ENCODE measurements around the gene TBC1D3B. TPM values are rescaled to one million over a fixed set of nuclear protein-coding genes. Genes with fewer than 3 reads are reported as not detected.

Gene TBC1D3B
- total RNA-seq, 2 donors from 2014 or later = 9.2 to 10.7 TPM

DNA sequence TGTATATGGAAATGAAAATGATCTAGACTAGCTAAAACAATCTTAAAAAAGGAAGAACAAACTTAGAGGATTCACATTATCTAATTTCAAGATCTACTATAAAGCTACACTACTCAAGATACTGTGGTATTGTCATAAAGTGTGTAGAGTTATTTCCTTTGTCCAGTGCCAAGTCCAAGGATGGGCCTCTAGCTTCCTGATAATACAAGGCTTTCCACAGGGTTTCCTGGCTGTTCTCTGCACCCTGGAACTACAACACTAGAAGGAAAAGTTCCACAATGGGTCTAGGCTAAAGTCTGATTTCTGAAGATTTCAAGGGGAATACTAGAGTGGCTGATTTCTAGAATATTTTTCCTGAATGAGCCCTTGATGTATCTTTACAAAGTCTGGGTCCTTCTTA lies 34.2 kb downstream of the TBC1D3B start:
- Mint-ChIP-seq H3K4me1 (ENCODE audit: low read depth in 2 of 2) (peaks cover 46 to 57% of the 10 kb centered on the region in 2 donors), H3K27me3 (no peaks in the 10 kb centered on the region), H3K4me3 (no peak overlapping the region), H3K27ac (peak overlapping the region in 1 of 2 donors; percentile 1), H3K36me3 (peaks cover 6% of the 10 kb centered on the region), H3K9me3 (peaks cover 6% of the 10 kb centered on the region)
- ATAC-seq (no peak), DNase-seq (ENCODE audit: low spot score) (no peak)

DNA sequence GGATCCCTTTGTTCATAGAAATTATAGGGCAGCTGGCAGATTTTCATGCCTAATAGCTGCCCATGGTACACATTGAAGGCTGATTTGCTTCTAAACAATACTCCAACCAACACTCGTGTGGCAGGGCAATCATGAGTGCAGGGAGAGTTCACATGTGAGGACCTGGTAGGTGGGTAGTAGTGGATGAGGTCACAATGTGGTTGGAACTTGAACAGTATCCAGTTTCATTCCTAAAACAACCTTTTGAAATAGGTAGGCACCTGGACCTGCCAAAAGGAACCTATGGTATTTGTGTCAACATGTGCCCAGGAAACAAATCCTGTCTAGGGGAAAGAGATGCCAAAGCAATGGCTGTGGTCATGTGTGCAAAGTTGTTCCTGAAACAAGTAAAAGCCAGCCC lies 40.0 kb downstream of the TBC1D3B start:
- peak overlapping the region in 1 of 2 donors; percentile 17 for H3K27ac Mint-ChIP-seq
- DNase-seq (ENCODE audit: low spot score) (no peak), ATAC-seq (no peak)
- H3K4me1 Mint-ChIP-seq (ENCODE audit: low read depth in 2 of 2) = peaks cover 36 to 44% of the 10 kb centered on the region in 2 donors
- H3K4me3 Mint-ChIP-seq = no peak overlapping the region
- no peaks in the 10 kb centered on the region for H3K27me3 Mint-ChIP-seq
- H3K9me3 Mint-ChIP-seq = peaks cover 10% of the 10 kb centered on the region
- H3K36me3 Mint-ChIP-seq = peaks cover 18% of the 10 kb centered on the region

DNA sequence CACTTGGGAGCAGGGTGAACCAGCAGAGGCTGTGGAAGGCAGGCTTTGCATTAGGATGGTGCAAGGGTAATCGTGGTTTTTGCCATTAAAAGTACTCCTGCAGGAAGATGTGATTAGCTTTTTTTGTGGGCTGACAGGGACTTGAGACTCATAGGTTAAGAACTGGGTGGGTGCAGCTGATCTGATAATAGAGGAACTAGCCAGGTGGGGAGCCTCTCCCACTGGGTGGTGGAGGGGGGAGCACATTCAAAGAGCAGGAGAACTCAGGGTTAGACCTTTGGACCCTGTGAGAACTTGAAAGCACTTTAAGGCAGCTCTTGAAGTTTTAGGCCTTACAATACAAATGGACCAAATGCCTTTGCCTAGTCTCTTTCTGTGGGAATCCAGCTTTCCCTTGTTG lies 40.4 kb downstream of the TBC1D3B start:
- H3K27ac Mint-ChIP-seq = peak overlapping the region in 1 of 2 donors; percentile 8
- H3K4me3 Mint-ChIP-seq = no peak overlapping the region
- DNase-seq (ENCODE audit: low spot score) (no peak), ATAC-seq (no peak)
- no peaks in the 10 kb centered on the region for H3K27me3 Mint-ChIP-seq
- H3K4me1 Mint-ChIP-seq (ENCODE audit: low read depth in 2 of 2) = peaks cover 32 to 43% of the 10 kb centered on the region in 2 donors
- H3K9me3 Mint-ChIP-seq = peaks cover 10% of the 10 kb centered on the region
- peaks cover 18% of the 10 kb centered on the region for H3K36me3 Mint-ChIP-seq

DNA sequence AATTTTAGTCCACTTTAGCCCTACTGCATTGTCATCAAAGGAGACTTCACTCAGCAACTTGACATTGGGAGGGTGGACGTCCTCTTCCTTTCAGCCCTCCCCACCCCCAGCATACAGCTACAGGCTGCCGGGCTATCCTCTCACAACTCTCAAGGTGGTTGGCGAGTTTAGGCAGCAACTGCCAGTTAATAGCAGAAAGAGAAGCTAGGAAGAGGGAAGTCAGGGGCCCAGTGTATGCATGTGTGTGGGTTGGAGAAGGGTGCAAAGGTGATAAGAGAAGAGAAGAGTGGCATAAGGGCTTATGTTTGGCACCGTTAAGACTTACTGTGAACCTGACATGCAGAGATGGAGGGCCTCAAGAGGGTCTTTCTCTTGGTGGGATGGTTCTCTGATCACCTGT lies 41.0 kb downstream of the TBC1D3B start:
- peaks cover 31 to 40% of the 10 kb centered on the region in 2 donors for H3K4me1 Mint-ChIP-seq (ENCODE audit: low read depth in 2 of 2)
- H3K27ac Mint-ChIP-seq = peak overlapping the region in 1 of 2 donors; percentile 8
- no peaks in the 10 kb centered on the region for H3K27me3 Mint-ChIP-seq
- H3K9me3 Mint-ChIP-seq = peaks cover 10% of the 10 kb centered on the region
- H3K4me3 Mint-ChIP-seq = no peak overlapping the region
- no peak for DNase-seq (ENCODE audit: low spot score)
- ATAC-seq = no peak
- H3K36me3 Mint-ChIP-seq = peaks cover 18% of the 10 kb centered on the region

DNA sequence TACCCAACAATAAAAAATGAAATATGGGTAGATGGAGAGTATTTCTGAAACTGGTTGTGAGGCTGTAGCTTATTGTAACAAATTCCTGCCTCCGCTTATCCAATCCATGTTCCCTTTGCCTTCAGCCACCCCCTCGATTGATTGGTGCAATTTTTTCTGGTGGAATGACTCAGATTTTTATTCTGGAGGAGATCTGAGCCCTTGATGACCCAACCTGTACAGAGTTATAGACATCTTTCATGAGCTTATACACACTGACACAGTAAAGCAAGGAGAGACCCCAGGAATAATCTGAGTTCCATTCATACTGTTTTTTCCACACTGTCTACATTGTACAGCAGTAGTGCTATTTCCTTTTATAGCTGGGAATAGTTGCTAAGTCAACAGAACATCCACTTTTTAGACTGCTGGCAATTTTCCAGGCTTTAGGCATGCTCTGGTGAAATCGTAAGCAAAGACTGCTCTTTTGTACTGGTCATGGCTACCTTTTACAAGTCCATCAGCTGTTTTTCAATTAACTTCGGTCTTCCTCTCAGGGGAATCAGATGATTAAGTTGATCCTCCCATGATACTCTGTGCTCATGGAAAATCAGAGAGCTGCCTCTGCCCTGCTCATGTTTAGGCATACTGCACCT lies 42.7 kb downstream of the TBC1D3B start:
- Mint-ChIP-seq H3K4me1 (ENCODE audit: low read depth in 2 of 2) (peaks cover 39 to 58% of the 10 kb centered on the region in 2 donors), H3K4me3 (no peak overlapping the region), H3K36me3 (peaks cover 23% of the 10 kb centered on the region), H3K27me3 (no peaks in the 10 kb centered on the region), H3K27ac (no peak overlapping the region), H3K9me3 (peaks cover 10% of the 10 kb centered on the region)
- DNase-seq (ENCODE audit: low spot score) (no peak), ATAC-seq (no peak)

DNA sequence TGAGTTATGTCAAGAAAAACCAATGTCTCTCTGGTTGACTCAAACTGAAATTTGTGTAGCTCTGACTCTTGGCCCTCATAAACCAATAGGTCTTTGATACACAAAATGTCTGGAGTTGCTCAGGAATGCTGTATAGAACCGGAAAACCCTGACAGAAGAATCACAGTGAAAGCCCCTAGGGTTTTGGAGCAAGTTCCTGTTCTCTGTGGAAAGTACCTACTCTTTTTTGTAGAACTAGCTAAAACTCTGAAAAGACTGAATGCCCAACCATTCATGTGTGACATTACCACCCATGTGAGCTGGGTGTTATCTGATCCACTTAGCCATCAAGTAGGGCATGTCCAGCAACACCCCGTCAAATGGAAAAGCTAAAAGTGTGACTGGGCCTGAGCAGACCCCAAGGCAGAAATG lies 44.0 kb downstream of the TBC1D3B start:
- peaks cover 20% of the 10 kb centered on the region for H3K36me3 Mint-ChIP-seq
- H3K4me1 Mint-ChIP-seq (ENCODE audit: low read depth in 2 of 2) = peaks cover 42 to 59% of the 10 kb centered on the region in 2 donors
- no peak overlapping the region for H3K4me3 Mint-ChIP-seq
- H3K9me3 Mint-ChIP-seq = peaks cover 5% of the 10 kb centered on the region
- no peaks in the 10 kb centered on the region for H3K27me3 Mint-ChIP-seq
- H3K27ac Mint-ChIP-seq = peak overlapping the region in 1 of 2 donors; percentile 17
- DNase-seq (ENCODE audit: low spot score) (no peak), ATAC-seq (peak in 1 of 2 donors; percentile 33)

DNA sequence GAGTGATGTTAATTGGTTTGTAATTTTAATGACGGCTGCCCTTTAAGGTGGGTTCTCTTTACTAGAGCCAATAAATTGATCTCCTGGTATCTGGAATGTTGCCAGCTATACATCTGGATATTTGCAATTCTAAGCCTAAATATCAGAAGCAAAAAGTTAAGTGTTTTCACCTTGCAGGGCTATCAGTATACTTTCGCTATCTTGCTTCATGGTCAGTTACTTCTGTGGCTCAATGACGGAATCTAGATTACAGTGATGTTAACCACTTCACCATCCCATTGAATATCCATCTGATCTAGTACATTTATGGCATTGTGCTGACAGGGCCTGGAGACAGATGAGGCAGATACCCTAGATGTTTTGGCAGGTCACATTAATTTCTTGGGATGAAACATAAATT lies 44.5 kb downstream of the TBC1D3B start:
- peaks cover 19% of the 10 kb centered on the region for H3K36me3 Mint-ChIP-seq

DNA sequence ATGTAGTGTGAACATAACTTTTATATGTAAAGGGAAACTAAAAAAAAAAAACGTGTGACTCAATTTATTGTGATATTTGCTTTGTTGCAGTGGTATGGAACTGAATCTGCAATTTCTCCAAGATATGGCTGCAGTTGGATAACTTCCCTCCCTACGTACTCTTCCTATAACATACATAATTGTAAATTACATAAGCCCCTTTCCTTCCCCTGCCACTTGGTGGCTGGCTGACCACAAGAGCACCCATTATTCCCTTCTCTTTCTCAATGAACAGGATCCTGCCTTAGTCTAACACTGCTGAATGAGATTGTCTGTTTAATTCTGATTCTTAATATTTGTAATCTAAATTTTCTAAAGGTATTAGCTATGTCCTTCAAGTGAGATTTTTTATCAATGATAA lies 45.0 kb downstream of the TBC1D3B start:
- H3K27ac Mint-ChIP-seq = peak overlapping the region in 1 of 2 donors; percentile 17
- no peak for ATAC-seq

More for the DNA sequence above, 44.5 kb downstream of the TBC1D3B start:
- Mint-ChIP-seq H3K4me1 (ENCODE audit: low read depth in 2 of 2) (peaks cover 44 to 59% of the 10 kb centered on the region in 2 donors), H3K27me3 (no peaks in the 10 kb centered on the region), H3K27ac (peak overlapping the region in 1 of 2 donors; percentile 17), H3K9me3 (peaks cover 1% of the 10 kb centered on the region), H3K4me3 (no peak overlapping the region)
- ATAC-seq (no peak), DNase-seq (ENCODE audit: low spot score) (no peak)

DNA sequence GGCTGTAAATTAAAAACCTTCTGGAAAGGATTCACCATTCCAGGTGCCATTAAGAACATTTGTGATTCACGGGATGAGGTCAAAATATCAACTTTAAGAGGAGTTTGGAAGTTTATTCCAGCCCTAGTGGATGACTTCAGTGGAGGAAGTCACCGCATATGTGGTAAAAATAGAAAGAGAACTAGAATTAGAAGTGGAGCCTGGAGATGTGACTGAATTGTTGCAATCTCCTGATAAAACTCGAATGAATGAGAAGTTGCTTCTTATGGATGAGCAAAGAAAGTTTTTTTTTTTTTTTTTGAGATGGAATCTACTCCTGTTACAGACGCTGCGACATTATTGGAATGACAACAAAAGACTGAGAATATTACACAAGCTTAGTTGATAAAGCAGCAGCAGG lies 46.1 kb downstream of the TBC1D3B start:
- Mint-ChIP-seq H3K27ac (no peak overlapping the region), H3K9me3 (peaks cover 7% of the 10 kb centered on the region), H3K4me1 (ENCODE audit: low read depth in 2 of 2) (peaks cover 48 to 67% of the 10 kb centered on the region in 2 donors), H3K36me3 (peaks cover 25% of the 10 kb centered on the region), H3K4me3 (no peak overlapping the region), H3K27me3 (no peaks in the 10 kb centered on the region)
- no peak for DNase-seq (ENCODE audit: low spot score)
- no peak for ATAC-seq

More for the DNA sequence above, 45.0 kb downstream of the TBC1D3B start:
- no peak for DNase-seq (ENCODE audit: low spot score)
- H3K4me1 Mint-ChIP-seq (ENCODE audit: low read depth in 2 of 2) = peaks cover 47 to 62% of the 10 kb centered on the region in 2 donors
- H3K36me3 Mint-ChIP-seq = peaks cover 21% of the 10 kb centered on the region
- H3K27me3 Mint-ChIP-seq = no peaks in the 10 kb centered on the region
- no peak overlapping the region for H3K4me3 Mint-ChIP-seq
- no peaks in the 10 kb centered on the region for H3K9me3 Mint-ChIP-seq

DNA sequence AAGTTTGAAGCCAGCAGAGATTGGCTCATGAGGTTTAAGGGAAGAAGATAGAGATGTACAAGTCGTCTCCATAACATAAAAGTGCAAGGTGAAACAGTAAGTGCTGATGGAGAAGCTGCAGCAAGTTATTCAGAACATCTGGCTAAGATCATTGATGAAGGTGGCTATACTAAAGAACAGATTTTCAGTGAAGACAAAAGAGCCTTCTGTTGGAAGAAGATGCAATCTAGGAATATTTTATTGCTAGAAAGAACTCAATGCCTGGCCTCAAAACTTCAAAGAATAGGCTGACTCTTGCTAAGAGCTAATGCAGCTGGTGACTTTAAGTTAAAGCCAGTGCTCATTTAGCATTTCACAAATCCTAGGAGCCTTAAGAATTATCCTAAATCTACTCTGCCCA lies 46.8 kb downstream of the TBC1D3B start:
- H3K4me1 Mint-ChIP-seq (ENCODE audit: low read depth in 2 of 2) = peaks cover 48 to 67% of the 10 kb centered on the region in 2 donors
- ATAC-seq = no peak
- H3K36me3 Mint-ChIP-seq = peaks cover 26% of the 10 kb centered on the region

DNA sequence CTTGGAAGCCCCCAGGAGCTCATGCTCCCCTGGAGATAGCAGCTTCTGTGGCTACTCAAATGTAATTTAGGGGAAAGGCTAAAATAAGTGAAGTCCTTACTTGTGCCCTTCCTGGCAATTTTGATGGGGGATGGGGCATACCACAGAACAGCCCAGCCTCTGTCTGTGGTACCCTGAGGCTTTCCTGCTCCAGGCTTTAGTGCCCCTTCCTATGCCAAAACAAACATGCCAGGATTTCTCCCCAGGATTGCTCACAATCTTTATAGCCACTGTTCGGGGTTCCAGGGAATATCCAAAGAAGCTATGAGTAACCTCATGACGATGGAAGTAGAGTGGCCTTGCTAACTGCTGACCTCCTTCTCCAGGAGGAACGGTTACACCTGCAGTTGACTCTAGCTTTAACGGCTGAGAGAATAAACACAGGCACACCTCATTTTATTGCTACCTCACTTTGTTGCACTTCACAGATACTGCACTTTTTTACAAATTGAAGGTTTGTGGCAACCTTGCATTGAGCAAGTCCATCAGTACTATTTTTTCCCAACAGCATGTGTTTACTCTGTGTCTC lies 47.9 kb downstream of the TBC1D3B start:
- Mint-ChIP-seq H3K27me3 (no peaks in the 10 kb centered on the region), H3K9me3 (peaks cover 7% of the 10 kb centered on the region), H3K4me1 (ENCODE audit: low read depth in 2 of 2) (peaks cover 48 to 67% of the 10 kb centered on the region in 2 donors), H3K4me3 (no peak overlapping the region), H3K27ac (peak overlapping the region in 1 of 2 donors; percentile 7), H3K36me3 (peaks cover 26% of the 10 kb centered on the region)
- ATAC-seq (no peak), DNase-seq (ENCODE audit: low spot score) (no peak)

More for the DNA sequence above, 46.8 kb downstream of the TBC1D3B start:
- Mint-ChIP-seq H3K4me3 (no peak overlapping the region), H3K9me3 (peaks cover 7% of the 10 kb centered on the region), H3K27me3 (no peaks in the 10 kb centered on the region), H3K27ac (peak overlapping the region; percentile 4 to 7)
- no peak for DNase-seq (ENCODE audit: low spot score)

DNA sequence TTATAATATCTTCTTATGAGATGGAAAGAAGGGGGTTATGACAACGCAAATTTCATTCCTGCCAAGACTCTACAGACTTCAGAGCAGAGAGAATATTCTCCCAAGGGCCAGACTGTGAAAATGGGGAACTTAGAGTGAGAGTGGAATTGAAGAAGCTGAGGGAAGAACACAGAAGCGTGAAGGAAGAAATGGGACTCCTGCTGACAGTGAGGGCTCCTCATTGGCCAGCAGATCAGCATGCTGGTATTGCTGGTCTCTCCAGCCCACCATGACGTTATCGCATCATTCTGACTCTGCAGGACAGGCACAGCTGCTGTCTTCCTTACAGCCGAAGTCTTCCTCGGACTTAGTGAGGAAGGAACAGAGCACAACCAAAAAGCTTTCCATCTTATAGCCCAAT lies 48.5 kb downstream of the TBC1D3B start:
- H3K27me3 Mint-ChIP-seq = no peaks in the 10 kb centered on the region
- peaks cover 47 to 62% of the 10 kb centered on the region in 2 donors for H3K4me1 Mint-ChIP-seq (ENCODE audit: low read depth in 2 of 2)
- ATAC-seq (no peak), DNase-seq (ENCODE audit: low spot score) (no peak)
- peak overlapping the region; percentile 31 to 80 for H3K27ac Mint-ChIP-seq
- peaks cover 29% of the 10 kb centered on the region for H3K36me3 Mint-ChIP-seq
- peaks cover 7% of the 10 kb centered on the region for H3K9me3 Mint-ChIP-seq
- H3K4me3 Mint-ChIP-seq = no peak overlapping the region

DNA sequence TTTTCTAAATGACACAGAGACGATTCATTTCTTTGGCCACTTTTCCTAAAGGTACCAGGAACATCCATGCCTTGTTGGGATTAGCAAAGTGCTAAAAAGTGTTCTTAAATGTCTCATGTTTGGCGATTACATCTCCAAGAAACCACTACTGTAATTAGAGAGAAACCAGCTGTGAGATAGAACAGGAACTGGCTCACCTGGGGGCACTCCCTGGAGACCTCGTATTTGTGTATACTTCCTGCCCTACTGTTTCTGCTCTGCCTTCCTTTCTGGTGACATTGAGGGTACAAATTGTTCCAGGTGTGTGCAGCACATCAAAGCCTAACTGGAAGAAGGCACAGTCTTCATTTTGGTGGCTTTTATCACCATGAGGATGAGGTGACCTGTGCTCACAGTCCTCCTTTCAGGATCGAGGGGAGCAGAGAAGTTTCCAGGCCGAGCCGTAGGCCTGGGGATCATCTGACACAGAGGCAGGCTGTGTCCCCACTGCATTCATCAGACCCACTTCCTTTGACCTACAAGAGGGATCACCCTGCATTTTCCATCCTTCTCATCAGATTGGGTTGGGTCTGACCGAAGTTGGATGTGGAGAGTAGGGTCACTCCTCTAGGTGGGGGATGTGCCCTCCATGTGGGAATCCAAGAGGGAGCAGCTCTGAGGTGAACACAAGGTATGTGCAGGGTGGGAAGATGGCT lies 49.1 kb downstream of the TBC1D3B start:
- Mint-ChIP-seq H3K27ac (peak overlapping the region; percentile 31 to 80), H3K4me3 (no peak overlapping the region), H3K9me3 (peaks cover 7% of the 10 kb centered on the region), H3K36me3 (peaks cover 29% of the 10 kb centered on the region), H3K4me1 (ENCODE audit: low read depth in 2 of 2) (peaks cover 42 to 57% of the 10 kb centered on the region in 2 donors), H3K27me3 (no peaks in the 10 kb centered on the region)
- DNase-seq (ENCODE audit: low spot score) = no peak
- no peak for ATAC-seq

Data from natural killer cell treated with Interleukin-12 subunit alpha and Interleukin-12 subunit beta and Interleukin-15 and Interleukin-18, amount 100 ng/mL, for 72 hours (primary cell).